ENCODE measurements around the gene SOX5.

Gene SOX5

GRCh38 chr12:23810329-23810902 is 139.1 kb downstream of the SOX5 start:
- H3K4me3 ChIP-seq (ENCODE audit: low read depth, low read length), result no peak overlapping the region
- no peak for DNase-seq (ENCODE audit: low read depth)
- TF ChIP-seq CTCF (IDR thresholded peaks at IDR 0.05; ENCODE audit: low read depth, low read length, missing control alignments), result no peak

DNA sequence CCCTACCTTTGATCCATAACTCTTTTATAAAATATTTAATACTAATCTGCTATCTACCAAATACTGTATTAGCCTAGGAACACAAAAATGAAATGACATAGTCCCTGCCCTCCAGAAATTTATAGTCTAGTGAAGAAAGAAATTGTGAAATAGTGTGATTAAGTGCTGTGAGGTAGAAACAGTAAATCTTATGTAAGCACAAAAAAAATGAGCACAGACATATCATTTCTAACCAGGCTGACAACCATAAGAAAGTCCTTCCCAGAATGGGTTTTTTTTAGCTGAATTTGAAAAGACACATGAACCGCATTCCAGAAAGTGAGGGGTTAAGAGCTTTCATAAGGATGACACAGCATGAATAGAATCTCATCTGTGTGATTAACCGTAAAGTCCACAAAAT is 145.9 kb downstream of the SOX5 start:
- no peak overlapping the region for H3K4me3 ChIP-seq (ENCODE audit: low read depth, low read length)
- TF ChIP-seq CTCF (IDR thresholded peaks at IDR 0.05; ENCODE audit: low read depth, low read length, missing control alignments), result no peak

DNA sequence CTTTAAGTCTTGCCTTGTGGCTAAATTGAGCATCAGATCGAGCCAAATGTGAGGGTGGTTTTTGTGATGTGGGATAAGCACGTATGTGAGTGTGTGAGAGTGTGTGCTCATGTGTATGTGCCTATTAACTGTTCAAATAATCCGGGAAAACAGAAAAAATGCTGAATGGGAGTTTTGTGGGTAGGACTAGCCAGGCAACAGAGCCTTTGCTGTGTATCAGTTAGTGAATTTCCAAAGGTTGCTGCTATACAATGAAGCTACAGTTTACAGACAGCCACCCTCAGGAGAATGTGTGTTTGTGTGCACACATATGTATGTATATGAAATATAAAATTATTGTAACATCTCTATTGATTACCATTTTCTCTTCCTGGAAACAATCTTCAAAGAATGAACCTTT is 154.0 kb downstream of the SOX5 start:
- no peak for TF ChIP-seq CTCF (IDR thresholded peaks at IDR 0.05; ENCODE audit: low read depth, low read length, missing control alignments)
- H3K4me3 ChIP-seq (ENCODE audit: low read depth, low read length), result no peak overlapping the region
- no peak for DNase-seq (ENCODE audit: low read depth)

More for the DNA sequence above, 145.9 kb downstream of the SOX5 start:
- no peak for DNase-seq (ENCODE audit: low read depth)

DNA sequence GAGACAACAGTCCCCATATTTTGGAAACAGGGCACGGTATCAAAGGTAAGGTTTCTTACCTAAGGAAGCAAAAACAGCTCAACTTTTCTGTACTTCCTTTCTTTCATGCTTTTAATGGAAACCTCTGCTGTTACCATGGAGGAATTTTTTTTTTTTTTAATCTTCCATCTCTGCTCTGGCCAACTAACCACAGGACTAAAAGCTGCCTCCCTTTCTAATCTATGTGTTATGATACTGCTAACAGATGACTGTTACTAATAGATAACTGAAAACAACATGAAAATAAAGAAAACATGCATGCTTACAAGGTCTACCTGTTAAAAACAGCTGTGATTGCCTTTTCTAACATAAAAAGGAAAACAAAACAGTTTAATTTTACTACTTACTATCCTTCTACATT is 168.4 kb downstream of the SOX5 start:
- no peak for TF ChIP-seq CTCF (IDR thresholded peaks at IDR 0.05; ENCODE audit: low read depth, low read length, missing control alignments)
- no peak overlapping the region for H3K4me3 ChIP-seq (ENCODE audit: low read depth, low read length)
- no peak for DNase-seq (ENCODE audit: low read depth)

DNA sequence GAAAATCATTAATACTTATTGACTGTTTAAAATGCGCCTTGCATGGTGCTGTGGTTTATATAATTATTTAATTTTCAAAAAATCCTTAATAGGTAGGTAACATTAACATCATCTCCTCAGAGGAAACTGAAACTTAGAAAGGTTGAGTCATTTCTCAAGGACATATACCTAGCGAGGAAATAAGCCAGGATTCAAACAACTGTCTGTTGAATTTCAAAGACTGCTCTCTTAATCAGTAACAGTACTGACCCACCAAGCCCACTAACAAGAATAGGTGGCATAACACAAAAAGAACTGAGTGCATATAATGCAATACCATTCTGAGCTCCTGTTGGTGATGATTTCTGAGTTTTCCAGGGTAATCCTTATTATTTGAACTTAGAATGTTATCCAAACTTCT is 174.3 kb downstream of the SOX5 start:
- H3K4me3 ChIP-seq (ENCODE audit: low read depth, low read length), result no peak overlapping the region
- no peak for DNase-seq (ENCODE audit: low read depth)
- TF ChIP-seq CTCF (IDR thresholded peaks at IDR 0.05; ENCODE audit: low read depth, low read length, missing control alignments), result no peak

DNA sequence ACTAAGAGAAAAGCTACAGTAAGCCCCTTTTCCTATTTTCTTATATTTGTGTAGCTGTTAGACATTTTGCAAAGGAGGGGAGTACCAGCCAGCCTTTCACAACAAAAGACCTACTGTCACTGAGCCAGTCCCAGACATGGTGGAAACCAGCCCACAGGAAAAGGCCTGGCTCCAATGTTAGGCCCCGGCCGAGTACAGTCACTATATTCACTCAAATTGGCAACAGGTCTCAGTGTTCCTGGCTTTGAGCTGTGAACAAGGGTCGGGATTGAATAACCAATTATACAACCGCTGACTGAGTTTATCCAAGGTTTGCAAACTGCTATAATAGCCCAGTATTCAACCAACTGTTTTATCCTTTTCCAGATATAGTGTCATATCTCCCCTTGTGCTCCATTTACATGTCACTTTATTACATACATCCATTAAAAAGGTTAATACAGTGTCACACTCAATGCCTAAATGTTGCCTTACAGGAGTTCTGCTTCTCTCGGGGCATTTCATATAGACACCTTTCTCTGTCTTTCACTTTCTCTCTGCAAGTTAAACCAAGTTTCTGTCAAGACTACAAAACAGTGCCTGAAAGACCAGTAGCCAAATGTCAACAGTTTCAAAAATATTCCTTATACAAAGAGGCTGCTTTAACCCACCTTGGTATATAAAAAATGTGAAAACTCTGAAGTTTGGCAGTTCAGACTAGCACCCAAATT is 178.1 kb downstream of the SOX5 start:
- no peak for DNase-seq (ENCODE audit: low read depth)
- TF ChIP-seq CTCF (IDR thresholded peaks at IDR 0.05; ENCODE audit: low read depth, low read length, missing control alignments), result no peak
- no peak overlapping the region for H3K4me3 ChIP-seq (ENCODE audit: low read depth, low read length)

All from GM12864 (cell line).